Calu3 (cell line): ENCODE data around the gene SMPDL3B. TPM values are rescaled to one million over a fixed set of nuclear protein-coding genes. Genes with fewer than 3 reads are reported as not detected.

ENCODE experiments used
- BruUV-seq: library from RNA; stranded (reverse); fragments of 400-500 nt; replicated peaks from 2 replicates; lab custom pipeline; 2021; lab: Mats Ljungman, UMichigan
- CTCF ChIA-PET: fragments of 300-600 bp; sonication (Branson Sonifier 250); formaldehyde crosslinking; loops from one replicate; lab custom pipeline; 2022; ENCODE audit warnings: antibody characterized with exemption; lab: Charles Lee
- DNase-seq: peaks from one replicate; pipeline ENCODE4 v3.0.0; 2022
- H3K27ac Mint-ChIP-seq: one replicate; pipeline ENCODE4 v1.8.0; 2022; ENCODE audit warnings: mixed read lengths; ENCODE audit not compliant: unreplicated experiment
- H3K27me3 Mint-ChIP-seq: one replicate; pipeline ENCODE4 v1.8.0; 2022; ENCODE audit warnings: mixed read lengths; ENCODE audit not compliant: unreplicated experiment
- H3K36me3 Mint-ChIP-seq: one replicate; pipeline ENCODE4 v1.8.0; 2022; ENCODE audit warnings: mild to moderate bottlenecking, moderate library complexity, mixed read lengths; ENCODE audit not compliant: insufficient read depth, unreplicated experiment
- H3K4me1 Mint-ChIP-seq: one replicate; pipeline ENCODE4 v1.8.0; 2022; ENCODE audit warnings: mild to moderate bottlenecking, low read depth, mixed read lengths; ENCODE audit not compliant: unreplicated experiment
- H3K4me3 Mint-ChIP-seq: one replicate; pipeline ENCODE4 v1.8.0; 2022; ENCODE audit warnings: mild to moderate bottlenecking, low read depth, moderate library complexity, mixed read lengths; ENCODE audit not compliant: unreplicated experiment
- H3K9me3 Mint-ChIP-seq: one replicate; pipeline ENCODE4 v1.8.0; 2022; ENCODE audit warnings: low read depth, mixed read lengths; ENCODE audit not compliant: unreplicated experiment
- CTCF ChIP-seq: fragments of 200-600 bp; IDR thresholded peaks from one replicate; pipeline ENCODE4 v1.8.0; 2022; ENCODE audit warnings: antibody characterized with exemption; ENCODE audit not compliant: unreplicated experiment
- intact Hi-C: fragments of 100-400 bp; cut with micrococcal nuclease; formaldehyde crosslinking; loops from one replicate; pipeline ENCODE4 v1.10.0; 2022; ENCODE audit not compliant: unreplicated experiment
- total RNA-seq: library from RNA; stranded (reverse); gene quantifications from 2 replicates; pipeline ENCODE4 v1.2.3, GENCODE V29; 2022

The SMPDL3B gene
- total RNA-seq, 1 experiment from 2014 or later: 9.7 TPM

DNA sequence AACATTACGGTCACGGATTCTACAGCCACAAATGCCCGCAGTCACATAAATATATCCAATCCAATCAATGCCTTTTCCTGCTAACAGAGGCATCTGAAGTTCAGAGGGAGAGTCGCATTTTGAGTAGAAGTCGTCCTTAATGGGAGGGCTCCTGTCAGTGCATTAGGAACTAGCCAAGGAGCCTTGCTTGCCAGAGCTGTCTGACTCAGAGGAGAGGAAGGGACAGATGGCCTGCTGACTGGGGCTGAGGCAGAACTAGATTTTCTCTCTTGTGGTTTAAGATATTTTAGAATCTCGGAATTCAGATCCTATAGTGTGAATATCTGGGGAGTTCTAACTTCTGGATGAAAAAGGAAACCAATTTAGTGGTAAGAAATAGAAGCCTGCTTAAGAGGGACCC, 35.6 kb downstream of the SMPDL3B start:
- H3K4me3 Mint-ChIP-seq: no peak overlapping the region
- no peak overlapping the region for H3K27ac Mint-ChIP-seq
- no peaks in the 10 kb centered on the region for H3K27me3 Mint-ChIP-seq
- TF ChIP-seq CTCF: no peak
- peaks cover 20% of the 10 kb centered on the region for H3K4me1 Mint-ChIP-seq
- no peak for DNase-seq
- no peaks in the 10 kb centered on the region for H3K9me3 Mint-ChIP-seq
- no TSS peak for BruUV-seq
- intact Hi-C loops: no loop called here
- peaks cover 6% of the 10 kb centered on the region for H3K36me3 Mint-ChIP-seq
- CTCF ChIA-PET: no interaction called here

GRCh38 chr1:27971674-27972073, 36.9 kb downstream of the SMPDL3B start:
- CTCF ChIA-PET: interaction anchor here (0.6 to 1.1 kb wide), 2 partner anchors 21 to 114 kb away, joined by 4 read pairs; no protein-coding TSS in a partner anchor
- Mint-ChIP-seq H3K9me3 (no peaks in the 10 kb centered on the region), H3K27me3 (no peaks in the 10 kb centered on the region), H3K4me3 (no peak overlapping the region), H3K27ac (no peak overlapping the region), H3K36me3 (peaks cover 3% of the 10 kb centered on the region), H3K4me1 (peaks cover 15% of the 10 kb centered on the region)
- intact Hi-C loops: no loop called here
- BruUV-seq: no TSS peak
- no peak for TF ChIP-seq CTCF
- no peak for DNase-seq

- TF ChIP-seq CTCF: no peak
- H3K27ac Mint-ChIP-seq: no peak overlapping the region
- no peaks in the 10 kb centered on the region for H3K9me3 Mint-ChIP-seq
- H3K4me1 Mint-ChIP-seq: peaks cover 11% of the 10 kb centered on the region
- CTCF ChIA-PET: interaction anchor here (0.6 kb wide), 1 partner anchor 22 kb away, joined by 4 read pairs; no protein-coding TSS in a partner anchor
- no TSS peak for BruUV-seq
- intact Hi-C loops: no loop called here
- no peak for DNase-seq
- peaks cover 2% of the 10 kb centered on the region for H3K36me3 Mint-ChIP-seq
- no peak overlapping the region for H3K4me3 Mint-ChIP-seq
- no peaks in the 10 kb centered on the region for H3K27me3 Mint-ChIP-seq
These were observed 37.3 kb downstream of the SMPDL3B start for GRCh38 chr1:27972141-27972540.

DNA sequence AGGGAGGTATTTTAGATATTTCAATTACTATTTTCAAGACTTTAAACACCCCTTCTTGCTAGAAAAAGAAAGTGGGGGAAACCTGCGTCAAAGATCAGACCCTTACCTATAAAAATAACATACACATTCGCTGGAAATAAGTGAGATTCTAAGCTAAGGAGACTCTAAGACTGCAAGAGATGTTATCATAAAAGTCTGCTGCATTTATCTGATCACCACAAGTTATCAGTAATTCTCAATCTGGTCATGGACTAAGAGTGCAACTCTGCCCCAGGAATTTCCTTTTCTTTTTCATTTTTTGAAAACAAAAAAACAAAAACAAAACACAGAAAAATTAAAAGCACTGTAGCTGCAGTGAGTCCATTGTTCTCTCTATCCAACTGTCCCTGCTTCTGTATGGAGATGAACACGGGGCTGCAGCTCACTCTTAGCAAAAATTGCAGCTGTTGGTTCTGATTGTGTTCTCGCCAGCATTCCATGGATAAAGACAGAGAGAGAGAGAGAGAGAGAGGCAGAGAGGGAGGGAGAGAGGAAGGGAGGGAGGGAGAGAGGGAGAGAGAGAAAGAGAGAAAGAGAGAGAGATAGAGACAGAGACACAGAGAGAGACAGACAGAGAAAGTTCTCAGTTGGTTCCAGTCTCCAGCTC, 39.1 kb downstream of the SMPDL3B start:
- H3K4me1 Mint-ChIP-seq: peaks cover under 1% of the 10 kb centered on the region
- BruUV-seq: no TSS peak
- no peak for DNase-seq

More for the DNA sequence above, 39.1 kb downstream of the SMPDL3B start:
- intact Hi-C loops: no loop called here
- Mint-ChIP-seq H3K27ac (no peak overlapping the region), H3K9me3 (no peaks in the 10 kb centered on the region), H3K36me3 (peaks cover 12% of the 10 kb centered on the region), H3K4me3 (no peak overlapping the region), H3K27me3 (no peaks in the 10 kb centered on the region)
- no peak for TF ChIP-seq CTCF
- CTCF ChIA-PET: interaction anchor here (0.6 to 0.7 kb wide), 2 partner anchors 95 to 1766 kb away, joined by 4 to 5 read pairs; no protein-coding TSS in a partner anchor
